Measurements from ENCODE around the gene GLIS1.

- TF ChIP-seq ELF4 (IDR thresholded peaks at IDR 0.05) (no peak), FOXM1 (IDR thresholded peaks at IDR 0.05; ENCODE audit: borderline replicate concordance) (no peak), NFRKB (IDR thresholded peaks at IDR 0.05) (no peak), SP1 (IDR thresholded peaks at IDR 0.05) (no peak), FOXK2 (IDR thresholded peaks at IDR 0.05) (no peak), BHLHE40 (IDR thresholded peaks at IDR 0.05; ENCODE audit: borderline replicate concordance) (no peak), SUZ12 (IDR thresholded peaks at IDR 0.05) (no peak), ARNT (IDR thresholded peaks at IDR 0.05) (no peak)
Observed at GRCh38 chr1:53672785-53673184, 66.2 kb downstream of the GLIS1 start.
